Neural cell (in vitro differentiated cells): ENCODE measurements around the gene XG.

Source experiments
- CTCF ChIP-seq: fragments of 450-650 bp; IDR thresholded peaks from 2 replicates; pipeline ENCODE4 v1.5.1; 2014; ENCODE audit warnings: antibody characterized with exemption, mild to moderate bottlenecking, moderate library complexity; ENCODE audit not compliant: poor library complexity, severe bottlenecking
- EP300 ChIP-seq: fragments of 450-650 bp; conservative IDR thresholded peaks from 2 replicates; pipeline ENCODE4 v1.6.1; 2014; ENCODE audit warnings: antibody characterized with exemption, mild to moderate bottlenecking, moderate library complexity; ENCODE audit not compliant: poor library complexity, severe bottlenecking
- RAD21 ChIP-seq: fragments of 450-650 bp; conservative IDR thresholded peaks from 2 replicates; pipeline ENCODE4 v1.6.1; 2014; ENCODE audit warnings: antibody characterized with exemption, mild to moderate bottlenecking, moderate library complexity

GRCh38 chrX:2854918-2855317 lies 103.1 kb downstream of the XG start:
- TF ChIP-seq RAD21 (no peak), EP300 (no peak), CTCF (no peak)
